Measurements from ENCODE around the gene MCHR1. TPM values are rescaled to one million over a fixed set of nuclear protein-coding genes. Genes with fewer than 3 reads are reported as not detected.

Gene MCHR1, protein sequence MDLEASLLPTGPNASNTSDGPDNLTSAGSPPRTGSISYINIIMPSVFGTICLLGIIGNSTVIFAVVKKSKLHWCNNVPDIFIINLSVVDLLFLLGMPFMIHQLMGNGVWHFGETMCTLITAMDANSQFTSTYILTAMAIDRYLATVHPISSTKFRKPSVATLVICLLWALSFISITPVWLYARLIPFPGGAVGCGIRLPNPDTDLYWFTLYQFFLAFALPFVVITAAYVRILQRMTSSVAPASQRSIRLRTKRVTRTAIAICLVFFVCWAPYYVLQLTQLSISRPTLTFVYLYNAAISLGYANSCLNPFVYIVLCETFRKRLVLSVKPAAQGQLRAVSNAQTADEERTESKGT
- total RNA-seq = not detected

DNA sequence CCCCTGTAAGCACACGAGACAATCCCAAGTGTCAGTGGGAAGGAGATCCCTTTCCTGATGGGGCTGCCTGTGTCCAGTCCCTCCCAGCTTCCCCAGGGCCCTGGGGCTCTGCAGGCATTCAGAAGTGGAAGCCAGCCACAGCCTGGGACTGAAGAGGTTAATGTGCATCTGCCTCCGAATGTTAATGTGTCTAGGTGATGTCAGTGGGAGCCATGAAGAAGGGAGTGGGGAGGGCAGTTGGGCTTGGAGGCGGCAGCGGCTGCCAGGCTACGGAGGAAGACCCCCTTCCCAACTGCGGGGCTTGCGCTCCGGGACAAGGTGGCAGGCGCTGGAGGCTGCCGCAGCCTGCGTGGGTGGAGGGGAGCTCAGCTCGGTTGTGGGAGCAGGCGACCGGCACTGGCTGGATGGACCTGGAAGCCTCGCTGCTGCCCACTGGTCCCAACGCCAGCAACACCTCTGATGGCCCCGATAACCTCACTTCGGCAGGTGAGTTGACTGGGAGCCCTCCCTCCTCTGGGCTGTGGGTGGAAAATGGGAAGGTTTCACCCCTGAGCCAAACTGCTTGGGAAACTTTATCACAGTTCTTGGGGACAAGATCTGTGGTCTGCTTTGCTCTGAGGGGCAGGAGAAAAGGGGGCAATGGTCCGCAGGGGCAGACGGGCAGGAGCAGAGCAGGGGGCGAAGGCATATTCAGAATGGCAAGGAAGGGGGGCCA lies at the start of gene MCHR1:
Gene MCHR1, plus strand, starts transcription at position 236 of the 715 bp plus-strand sequence. Its CDS starts 169 bp downstream, at position 405.
- ATAC-seq (ENCODE audit: low FRiP score) = no peak
- DNase-seq (ENCODE audit: low spot score) = no peak
- TF ChIP-seq, protein P1, sequence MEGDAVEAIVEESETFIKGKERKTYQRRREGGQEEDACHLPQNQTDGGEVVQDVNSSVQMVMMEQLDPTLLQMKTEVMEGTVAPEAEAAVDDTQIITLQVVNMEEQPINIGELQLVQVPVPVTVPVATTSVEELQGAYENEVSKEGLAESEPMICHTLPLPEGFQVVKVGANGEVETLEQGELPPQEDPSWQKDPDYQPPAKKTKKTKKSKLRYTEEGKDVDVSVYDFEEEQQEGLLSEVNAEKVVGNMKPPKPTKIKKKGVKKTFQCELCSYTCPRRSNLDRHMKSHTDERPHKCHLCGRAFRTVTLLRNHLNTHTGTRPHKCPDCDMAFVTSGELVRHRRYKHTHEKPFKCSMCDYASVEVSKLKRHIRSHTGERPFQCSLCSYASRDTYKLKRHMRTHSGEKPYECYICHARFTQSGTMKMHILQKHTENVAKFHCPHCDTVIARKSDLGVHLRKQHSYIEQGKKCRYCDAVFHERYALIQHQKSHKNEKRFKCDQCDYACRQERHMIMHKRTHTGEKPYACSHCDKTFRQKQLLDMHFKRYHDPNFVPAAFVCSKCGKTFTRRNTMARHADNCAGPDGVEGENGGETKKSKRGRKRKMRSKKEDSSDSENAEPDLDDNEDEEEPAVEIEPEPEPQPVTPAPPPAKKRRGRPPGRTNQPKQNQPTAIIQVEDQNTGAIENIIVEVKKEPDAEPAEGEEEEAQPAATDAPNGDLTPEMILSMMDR (IDR thresholded peaks at IDR 0.05) = no peak

DNA sequence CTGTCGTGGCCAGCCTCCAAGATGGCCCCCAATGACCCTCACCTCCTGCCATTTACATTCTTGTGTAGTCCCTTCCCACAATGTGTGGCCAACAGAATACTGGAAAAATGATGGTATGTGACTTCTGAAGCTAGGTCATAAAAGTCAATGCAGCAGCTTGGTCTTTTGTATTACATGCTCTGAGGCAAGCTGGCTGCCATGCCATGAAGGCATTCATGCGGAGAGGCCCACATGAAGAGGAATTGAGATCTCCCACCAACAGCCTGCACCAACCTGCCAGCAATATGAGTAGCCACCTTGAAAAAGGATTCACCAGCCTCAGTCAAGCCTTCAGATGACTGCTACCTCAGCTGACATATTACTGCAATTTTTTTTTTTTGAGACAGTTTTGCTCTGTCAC lies 47.4 kb upstream of the MCHR1 start:
- no peak for ATAC-seq (ENCODE audit: low FRiP score)
- TF ChIP-seq, protein P1 (IDR thresholded peaks at IDR 0.05) = no peak
- no peak for DNase-seq (ENCODE audit: low spot score)

DNA sequence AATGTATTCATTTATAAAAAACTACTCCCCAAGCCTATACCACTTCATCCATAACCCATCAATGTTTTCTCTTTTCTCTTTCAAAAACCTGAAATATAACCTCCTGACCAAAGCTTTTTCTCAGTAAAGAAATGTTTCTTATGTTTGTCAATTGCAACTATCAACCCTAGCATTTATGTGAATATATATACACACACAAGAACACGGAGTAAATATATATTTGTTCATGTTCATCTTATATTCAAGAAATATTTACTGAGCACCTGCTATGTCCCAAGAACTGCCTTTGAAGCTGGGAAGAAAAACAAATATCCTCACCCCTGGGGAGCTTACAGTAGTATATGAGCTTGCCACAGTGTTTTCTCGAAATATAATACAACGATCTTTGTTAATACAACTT lies 46.2 kb upstream of the MCHR1 start:
- ATAC-seq (ENCODE audit: low FRiP score) (no peak), DNase-seq (ENCODE audit: low spot score) (no peak)
- TF ChIP-seq, protein P1 (IDR thresholded peaks at IDR 0.05) = no peak

DNA sequence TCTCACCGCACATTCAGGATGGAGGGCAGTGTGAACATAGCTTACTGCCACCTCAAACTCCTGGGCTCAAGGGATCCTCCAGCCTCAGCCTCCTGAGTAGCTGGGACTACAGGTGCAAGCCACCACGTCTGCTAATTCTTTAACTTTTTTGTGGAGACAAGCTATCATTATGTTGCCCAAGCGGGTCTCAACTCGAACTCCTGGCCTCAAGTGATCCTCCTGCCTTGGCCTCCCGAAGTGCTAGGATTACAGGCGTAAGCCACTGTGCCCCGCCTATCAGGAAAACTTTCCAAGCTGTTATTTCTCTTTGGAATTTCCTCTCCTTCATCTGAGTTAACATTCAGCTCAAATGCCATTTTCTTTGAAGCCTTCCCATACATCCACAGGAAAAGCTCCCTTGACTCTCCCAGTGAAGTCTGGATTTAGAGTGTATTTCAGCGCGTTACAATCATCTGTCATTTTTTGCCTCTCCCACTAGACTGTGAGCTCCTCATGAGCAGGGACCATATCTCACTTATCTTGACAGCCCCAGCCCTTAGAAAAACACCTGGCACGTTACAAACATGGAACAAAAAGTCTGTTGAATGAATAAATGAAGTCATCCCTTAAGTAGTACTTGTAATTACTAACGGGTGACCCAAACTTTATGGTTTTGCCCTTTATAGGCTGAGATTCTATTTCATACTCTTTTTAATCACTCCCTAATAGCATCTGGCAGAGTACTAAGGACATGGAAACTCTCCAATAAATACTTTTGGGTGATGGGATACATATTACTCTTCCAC lies 45.0 kb upstream of the MCHR1 start:
- TF ChIP-seq, protein P1 (IDR thresholded peaks at IDR 0.05) = no peak
- ATAC-seq (ENCODE audit: low FRiP score) = no peak
- DNase-seq (ENCODE audit: low spot score) = no peak

DNA sequence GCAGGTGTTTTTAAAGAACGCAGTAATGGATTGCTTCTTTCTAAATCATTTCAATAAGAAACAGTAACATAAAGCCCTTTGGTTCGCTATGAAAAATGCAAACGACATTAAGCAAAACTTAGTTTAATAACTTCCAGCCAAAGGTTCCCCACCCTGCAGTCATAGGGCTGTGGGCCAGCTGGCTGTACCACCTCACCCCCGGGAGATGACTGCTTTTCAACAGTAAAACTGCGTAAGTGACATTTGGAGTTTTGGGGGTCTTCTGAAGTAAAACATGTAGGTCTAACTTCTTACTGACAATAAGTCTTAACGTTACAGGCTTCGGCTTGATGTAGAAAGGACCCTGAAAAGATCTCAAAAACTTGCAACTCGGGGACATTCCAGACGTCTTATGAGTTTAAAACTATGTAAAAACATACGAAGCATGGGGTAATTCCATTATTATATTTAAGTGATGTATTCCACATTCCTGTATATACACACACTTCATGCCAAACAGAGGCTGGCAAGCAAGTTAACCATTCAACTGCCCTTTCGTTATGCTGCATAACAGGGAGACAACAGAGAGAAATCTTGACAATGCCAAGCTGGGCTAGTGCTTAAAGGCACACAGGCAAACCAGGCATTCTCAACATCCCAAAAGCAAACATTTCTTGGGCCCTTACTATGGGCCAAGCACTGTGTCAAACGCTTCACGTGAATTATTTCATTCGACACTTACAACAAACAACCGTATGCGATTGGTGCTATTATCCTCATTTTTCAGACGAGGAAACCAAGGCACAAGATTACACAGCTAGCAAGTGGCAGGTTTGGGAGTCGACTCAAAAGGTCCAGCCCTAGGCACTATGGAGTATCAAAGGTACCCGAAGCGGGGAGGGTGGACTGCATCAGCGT lies 44.0 kb upstream of the MCHR1 start:
- DNase-seq (ENCODE audit: low spot score) (no peak), ATAC-seq (ENCODE audit: low FRiP score) (no peak)
- TF ChIP-seq, protein P1 (IDR thresholded peaks at IDR 0.05) = no peak

DNA sequence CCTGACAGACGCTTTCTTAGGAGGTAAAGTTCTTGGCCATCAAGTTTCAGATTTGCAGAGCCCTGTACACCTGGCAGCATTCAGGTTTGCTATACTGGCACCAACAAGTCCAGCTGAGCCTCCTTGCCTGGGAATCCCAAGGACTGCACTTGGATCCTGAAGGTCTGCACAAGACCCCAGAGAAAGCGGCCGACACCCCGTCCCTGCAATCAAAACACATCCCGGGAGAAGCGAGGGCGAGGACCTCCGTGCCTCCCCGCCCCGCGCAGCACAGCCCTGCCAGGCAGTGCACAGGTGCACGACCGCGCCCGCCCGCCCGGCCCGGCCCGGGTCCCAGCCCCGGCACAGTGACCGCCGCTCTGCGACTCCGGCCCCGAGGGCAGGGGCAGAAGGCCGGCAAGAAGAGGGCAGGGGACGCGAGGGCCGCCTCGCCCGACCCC lies 43.3 kb upstream of the MCHR1 start:
- ATAC-seq (ENCODE audit: low FRiP score) = no peak
- DNase-seq (ENCODE audit: low spot score) = no peak
- TF ChIP-seq, protein P1 (IDR thresholded peaks at IDR 0.05) = no peak
